ENCODE data around the gene ARMC9.

The ARMC9 gene

GRCh38 chr2:231198291-231199173 is at the start of gene ARMC9:
Gene ARMC9, plus strand, starts transcription at chr2:231198631. Its CDS starts 7,608 bp downstream, at chr2:231206239.
- peak; percentile 87 for DNase-seq
- peak within 1 kb of the TSS; percentile 92 for H3K27ac Mint-ChIP-seq
- peaks cover 17% of the 10 kb centered on the region for H3K4me1 Mint-ChIP-seq (ENCODE audit: low read depth)
- peaks cover 3% of the 10 kb centered on the region for H3K27me3 Mint-ChIP-seq
- peak within 1 kb of the TSS; percentile 91 for H3K4me3 Mint-ChIP-seq
- H3K9me3 Mint-ChIP-seq: no peaks in the 10 kb centered on the region
- H3K36me3 Mint-ChIP-seq (ENCODE audit: low read depth): peaks cover 3% of the 10 kb centered on the region

- no peak overlapping the region for H3K27ac Mint-ChIP-seq
- H3K9me3 Mint-ChIP-seq: no peaks in the 10 kb centered on the region
- peaks cover 84% of the 10 kb centered on the region for H3K36me3 Mint-ChIP-seq (ENCODE audit: low read depth)
- no peaks in the 10 kb centered on the region for H3K27me3 Mint-ChIP-seq
- no peak overlapping the region for H3K4me3 Mint-ChIP-seq
- no peak for DNase-seq
- peaks cover 1% of the 10 kb centered on the region for H3K4me1 Mint-ChIP-seq (ENCODE audit: low read depth)
Observed at GRCh38 chr2:231152800-231153557, 45.5 kb upstream of the ARMC9 start.

- peak overlapping the region; percentile 51 for H3K27ac Mint-ChIP-seq
- H3K36me3 Mint-ChIP-seq (ENCODE audit: low read depth): peaks cover 84% of the 10 kb centered on the region
- DNase-seq: no peak
Observed at GRCh38 chr2:231159306-231159705, 39.1 kb upstream of the ARMC9 start.

GRCh38 chr2:231160701-231161100 is 37.7 kb upstream of the ARMC9 start:
- H3K27me3 Mint-ChIP-seq: no peaks in the 10 kb centered on the region
- H3K9me3 Mint-ChIP-seq: no peaks in the 10 kb centered on the region
- H3K36me3 Mint-ChIP-seq (ENCODE audit: low read depth): peaks cover 83% of the 10 kb centered on the region
- H3K4me3 Mint-ChIP-seq: no peak overlapping the region
- DNase-seq: no peak
- peak overlapping the region; percentile 72 for H3K27ac Mint-ChIP-seq
- peaks cover 33% of the 10 kb centered on the region for H3K4me1 Mint-ChIP-seq (ENCODE audit: low read depth)

More at GRCh38 chr2:231159306-231159705, 39.1 kb upstream of the ARMC9 start:
- H3K9me3 Mint-ChIP-seq: no peaks in the 10 kb centered on the region
- no peaks in the 10 kb centered on the region for H3K27me3 Mint-ChIP-seq
- H3K4me3 Mint-ChIP-seq: no peak overlapping the region
- H3K4me1 Mint-ChIP-seq (ENCODE audit: low read depth): peaks cover 31% of the 10 kb centered on the region

- Mint-ChIP-seq H3K4me3 (peak overlapping the region; percentile 11), H3K27me3 (no peaks in the 10 kb centered on the region), H3K9me3 (no peaks in the 10 kb centered on the region), H3K4me1 (ENCODE audit: low read depth) (peaks cover 36% of the 10 kb centered on the region), H3K36me3 (ENCODE audit: low read depth) (peaks cover 83% of the 10 kb centered on the region), H3K27ac (peak overlapping the region; percentile 89)
- DNase-seq: no peak
Observed at GRCh38 chr2:231161252-231161839, 37.1 kb upstream of the ARMC9 start.

- peak overlapping the region; percentile 2 for H3K4me3 Mint-ChIP-seq
Observed at GRCh38 chr2:231161877-231162329, 36.5 kb upstream of the ARMC9 start.

GRCh38 chr2:231163011-231163410 is 35.4 kb upstream of the ARMC9 start:
- Mint-ChIP-seq H3K36me3 (ENCODE audit: low read depth) (peaks cover 88% of the 10 kb centered on the region), H3K4me3 (no peak overlapping the region), H3K27me3 (no peaks in the 10 kb centered on the region), H3K9me3 (no peaks in the 10 kb centered on the region), H3K4me1 (ENCODE audit: low read depth) (peaks cover 53% of the 10 kb centered on the region), H3K27ac (peak overlapping the region; percentile 67)
- no peak for DNase-seq

More at GRCh38 chr2:231161877-231162329, 36.5 kb upstream of the ARMC9 start:
- no peaks in the 10 kb centered on the region for H3K27me3 Mint-ChIP-seq
- H3K4me1 Mint-ChIP-seq (ENCODE audit: low read depth): peaks cover 42% of the 10 kb centered on the region
- no peak for DNase-seq
- peaks cover 86% of the 10 kb centered on the region for H3K36me3 Mint-ChIP-seq (ENCODE audit: low read depth)
- no peaks in the 10 kb centered on the region for H3K9me3 Mint-ChIP-seq
- peak overlapping the region; percentile 89 for H3K27ac Mint-ChIP-seq

- no peaks in the 10 kb centered on the region for H3K27me3 Mint-ChIP-seq
- H3K36me3 Mint-ChIP-seq (ENCODE audit: low read depth): peaks cover 88% of the 10 kb centered on the region
- peak overlapping the region; percentile 67 for H3K27ac Mint-ChIP-seq
- no peaks in the 10 kb centered on the region for H3K9me3 Mint-ChIP-seq
- no peak overlapping the region for H3K4me3 Mint-ChIP-seq
- H3K4me1 Mint-ChIP-seq (ENCODE audit: low read depth): peaks cover 58% of the 10 kb centered on the region
- no peak for DNase-seq
Observed at GRCh38 chr2:231163414-231164095, 34.9 kb upstream of the ARMC9 start.

GRCh38 chr2:231167745-231168459 is 30.5 kb upstream of the ARMC9 start:
- Mint-ChIP-seq H3K9me3 (no peaks in the 10 kb centered on the region), H3K4me3 (no peak overlapping the region), H3K27me3 (no peaks in the 10 kb centered on the region), H3K27ac (peak overlapping the region; percentile 89), H3K36me3 (ENCODE audit: low read depth) (peaks cover 95% of the 10 kb centered on the region), H3K4me1 (ENCODE audit: low read depth) (peaks cover 46% of the 10 kb centered on the region)
- no peak for DNase-seq

GRCh38 chr2:231168460-231169139 is 29.8 kb upstream of the ARMC9 start:
- Mint-ChIP-seq H3K4me1 (ENCODE audit: low read depth) (peaks cover 43% of the 10 kb centered on the region), H3K4me3 (no peak overlapping the region), H3K36me3 (ENCODE audit: low read depth) (peaks cover 95% of the 10 kb centered on the region), H3K27ac (peak overlapping the region; percentile 89), H3K27me3 (no peaks in the 10 kb centered on the region), H3K9me3 (no peaks in the 10 kb centered on the region)
- no peak for DNase-seq

GRCh38 chr2:231169488-231169887 is 28.9 kb upstream of the ARMC9 start:
- Mint-ChIP-seq H3K4me3 (no peak overlapping the region), H3K27me3 (no peaks in the 10 kb centered on the region), H3K9me3 (no peaks in the 10 kb centered on the region), H3K36me3 (ENCODE audit: low read depth) (peaks cover 96% of the 10 kb centered on the region), H3K27ac (peak overlapping the region; percentile 89), H3K4me1 (ENCODE audit: low read depth) (peaks cover 43% of the 10 kb centered on the region)
- DNase-seq: no peak

GRCh38 chr2:231170055-231170454 is 28.4 kb upstream of the ARMC9 start:
- DNase-seq: no peak
- Mint-ChIP-seq H3K4me3 (no peak overlapping the region), H3K9me3 (no peaks in the 10 kb centered on the region), H3K4me1 (ENCODE audit: low read depth) (peaks cover 43% of the 10 kb centered on the region), H3K27ac (peak overlapping the region; percentile 89), H3K36me3 (ENCODE audit: low read depth) (peaks cover 98% of the 10 kb centered on the region), H3K27me3 (no peaks in the 10 kb centered on the region)

GRCh38 chr2:231172025-231172424 is 26.4 kb upstream of the ARMC9 start:
- H3K9me3 Mint-ChIP-seq: no peaks in the 10 kb centered on the region
- no peak for DNase-seq
- H3K27ac Mint-ChIP-seq: no peak overlapping the region
- H3K4me3 Mint-ChIP-seq: no peak overlapping the region
- peaks cover 95% of the 10 kb centered on the region for H3K36me3 Mint-ChIP-seq (ENCODE audit: low read depth)
- H3K27me3 Mint-ChIP-seq: no peaks in the 10 kb centered on the region
- peaks cover 36% of the 10 kb centered on the region for H3K4me1 Mint-ChIP-seq (ENCODE audit: low read depth)

All from activated T-cell treated with anti-CD3 and anti-CD28 coated beads, Interleukin-2, amount 50 U/mL, for 24 hours (primary cell).